CD8-positive, alpha-beta memory T cell (primary cell): ENCODE data around the gene SEBOX. TPM values are rescaled to one million over a fixed set of nuclear protein-coding genes. Genes with fewer than 3 reads are reported as not detected.
A peak's percentile ranks its signal among the peaks of the same experiment; 100 is the strongest.

Experiments
- CTCF ChIA-PET: fragments of 350-600 bp; sonication (Branson Sonifier 250); formaldehyde crosslinking; loops from one replicate; lab custom pipeline; 2021; ENCODE audit warnings: antibody characterized with exemption; lab: Charles Lee
- POLR2A ChIA-PET: fragments of 350-600 bp; sonication (Branson Sonifier 250); formaldehyde crosslinking; loops from one replicate; lab custom pipeline; 2021; ENCODE audit warnings: antibody characterized with exemption; lab: Charles Lee
- DNase-seq, 5 donors: peaks; one replicate each; pipeline versions ENCODE4 v3.0.0 to v3.0.0-alpha.2; 2020 to 2022; ENCODE audit warnings: mixed read lengths in 1 of 5
- H3K27ac ChIP-seq: one replicate; pipeline ENCODE4 v1.7.0; 2013; ENCODE audit warnings: low read depth, mild to moderate bottlenecking, low read length, moderate library complexity
- H3K27me3 ChIP-seq: 2 replicates; pipeline ENCODE4 v1.7.0; 2013; ENCODE audit warnings: low read length, mild to moderate bottlenecking; ENCODE audit not compliant: insufficient read depth, poor library complexity, severe bottlenecking
- H3K36me3 ChIP-seq: 2 replicates; pipeline ENCODE4 v1.7.0; 2013; ENCODE audit warnings: mild to moderate bottlenecking, low read length, moderate library complexity; ENCODE audit not compliant: insufficient read depth
- H3K4me1 ChIP-seq: 2 replicates; pipeline ENCODE4 v1.7.0; 2013; ENCODE audit warnings: mild to moderate bottlenecking, low read length, moderate library complexity; ENCODE audit not compliant: insufficient read depth
- H3K4me3 ChIP-seq: 2 replicates; pipeline ENCODE4 v1.7.0; 2013; ENCODE audit warnings: mild to moderate bottlenecking, low read length
- H3K9me3 ChIP-seq: 2 replicates; pipeline ENCODE4 v1.7.0; 2013; ENCODE audit warnings: mild to moderate bottlenecking, low read length
- H3K27ac Mint-ChIP-seq, 8 donors: one replicate each; pipeline ENCODE4 v1.8.0; 2020 to 2021; ENCODE audit warnings: mixed read lengths in 8 of 8, mild to moderate bottlenecking in 6 of 8, inconsistent platforms in 3 of 8, moderate library complexity in 3 of 8
- H3K27me3 Mint-ChIP-seq, 2 donors: one replicate each; pipeline ENCODE4 v1.8.0; 2020 to 2021; ENCODE audit warnings: mixed read lengths in 2 of 2, mild to moderate bottlenecking in 1 of 2, moderate library complexity in 1 of 2
- H3K36me3 Mint-ChIP-seq, 3 donors: one replicate each; pipeline ENCODE4 v1.8.0; 2020 to 2021; ENCODE audit warnings: mixed read lengths in 3 of 3, inconsistent platforms in 1 of 3, mild to moderate bottlenecking in 1 of 3
- H3K4me1 Mint-ChIP-seq, 3 donors: one replicate each; pipeline ENCODE4 v1.8.0; 2020 to 2021; ENCODE audit warnings: mixed read lengths in 3 of 3, inconsistent platforms in 1 of 3, mild to moderate bottlenecking in 1 of 3
- H3K4me3 Mint-ChIP-seq, 7 donors: one replicate each; pipeline ENCODE4 v1.8.0; 2020 to 2021; ENCODE audit warnings: mixed read lengths in 7 of 7, mild to moderate bottlenecking in 6 of 7, moderate library complexity in 4 of 7, inconsistent platforms in 2 of 7
- H3K9me3 Mint-ChIP-seq, 5 donors: one replicate each; pipeline ENCODE4 v1.8.0; 2020 to 2022; ENCODE audit warnings: mixed read lengths in 5 of 5, mild to moderate bottlenecking in 3 of 5, moderate library complexity in 2 of 5, inconsistent platforms in 1 of 5
- polyA plus RNA-seq: library from polyadenylated mRNA; unstranded; fragments of 300-500 nt; fragmentation: Illumina TruSeq; gene quantifications from one replicate; pipeline ENCODE4 v1.2.3, GENCODE V29; 2021
- total RNA-seq, 2 experiments: library from RNA; stranded (reverse); gene quantifications; one replicate each; pipeline ENCODE4 v1.2.3, GENCODE V29; 2021

Gene SEBOX
- total and polyA plus RNA-seq, 3 experiments from 2014 or later, result not detected

- Mint-ChIP-seq H3K9me3 (no peaks in the 10 kb centered on the region), H3K4me1 (peaks cover 21 to 41% (median 25%) of the 10 kb centered on the region in 3 donors), H3K27ac (peak overlapping the region; percentile 50 to 92 (median 77)), H3K27me3 (no peaks in the 10 kb centered on the region), H3K4me3 (peak overlapping the region; percentile 90 to 95 (median 94)), H3K36me3 (peaks cover 0 to 33% (median 4%) of the 10 kb centered on the region in 3 donors)
- CTCF ChIA-PET, result interaction anchor here (0.8 to 1.3 kb wide), 4 partner anchors 13 to 49 kb away, joined by 3 to 6 read pairs (median 4); partner anchors contain the start of genes IFT20, POLDIP2, SARM1 and TNFAIP1
- Histone ChIP-seq H3K27ac (peak overlapping the region; percentile 31), H3K9me3 (no peaks in the 10 kb centered on the region), H3K4me3 (peak overlapping the region; percentile 96), H3K36me3 (no peaks in the 10 kb centered on the region), H3K27me3 (no peaks in the 10 kb centered on the region), H3K4me1 (peaks cover 19% of the 10 kb centered on the region)
- POLR2A ChIA-PET, result interaction anchor here (0.5 to 3.9 kb wide), 5 partner anchors 13 to 565 kb away, joined by 3 to 15 read pairs (median 8); partner anchors contain the start of genes IFT20, POLDIP2, SARM1 and TNFAIP1
- DNase-seq, result peak; percentile 42 to 76 (median 49)
Observed at GRCh38 chr17:28384281-28385036, 19.5 kb upstream of the SEBOX start.

DNA sequence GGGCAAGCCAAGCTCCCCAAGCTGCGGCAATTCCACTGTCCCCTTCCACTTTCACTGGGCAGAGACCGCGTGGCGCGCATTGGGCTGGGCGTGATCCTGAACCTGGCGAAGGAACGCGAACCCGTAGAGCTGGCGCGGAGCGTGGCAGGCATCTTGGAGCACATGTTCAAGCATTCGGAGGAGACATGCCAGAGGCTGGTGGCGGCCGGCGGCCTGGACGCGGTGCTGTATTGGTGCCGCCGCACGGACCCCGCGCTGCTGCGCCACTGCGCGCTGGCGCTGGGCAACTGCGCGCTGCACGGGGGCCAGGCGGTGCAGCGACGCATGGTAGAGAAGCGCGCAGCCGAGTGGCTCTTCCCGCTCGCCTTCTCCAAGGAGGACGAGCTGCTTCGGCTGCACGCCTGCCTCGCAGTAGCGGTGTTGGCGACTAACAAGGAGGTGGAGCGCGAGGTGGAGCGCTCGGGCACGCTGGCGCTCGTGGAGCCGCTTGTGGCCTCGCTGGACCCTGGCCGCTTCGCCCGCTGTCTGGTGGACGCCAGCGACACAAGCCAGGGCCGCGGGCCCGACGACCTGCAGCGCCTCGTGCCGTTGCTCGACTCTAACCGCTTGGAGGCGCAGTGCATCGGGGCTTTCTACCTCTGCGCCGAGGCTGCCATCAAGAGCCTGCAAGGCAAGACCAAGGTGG lies 16.3 kb upstream of the SEBOX start:
- no peaks in the 10 kb centered on the region for H3K27me3 ChIP-seq
- peaks cover 0 to 15% (median 8%) of the 10 kb centered on the region in 3 donors for H3K36me3 Mint-ChIP-seq
- peak overlapping the region in 4 of 7 donors; percentile 7 to 79 (median 35) for H3K4me3 Mint-ChIP-seq

GRCh38 chr17:28379814-28380801 lies 15.1 kb upstream of the SEBOX start:
- CTCF ChIA-PET, result interaction anchor here (1.3 kb wide), 1 partner anchor 36 kb away, joined by 3 read pairs; no protein-coding TSS in a partner anchor
- DNase-seq, result no peak
- peak overlapping the region in 4 of 8 donors; percentile 10 to 69 (median 33) for H3K27ac Mint-ChIP-seq
- peak overlapping the region in 3 of 7 donors; percentile 6 to 55 (median 18) for H3K4me3 Mint-ChIP-seq
- no peaks in the 10 kb centered on the region for H3K27me3 Mint-ChIP-seq
- peaks cover 0 to 14% (median 8%) of the 10 kb centered on the region in 3 donors for H3K36me3 Mint-ChIP-seq
- H3K9me3 Mint-ChIP-seq, result no peaks in the 10 kb centered on the region
- Histone ChIP-seq H3K36me3 (no peaks in the 10 kb centered on the region), H3K27me3 (no peaks in the 10 kb centered on the region), H3K4me1 (peaks cover 9% of the 10 kb centered on the region), H3K9me3 (no peaks in the 10 kb centered on the region), H3K4me3 (no peak overlapping the region), H3K27ac (no peak overlapping the region)
- H3K4me1 Mint-ChIP-seq, result peaks cover 8 to 23% (median 17%) of the 10 kb centered on the region in 3 donors
- POLR2A ChIA-PET, result no interaction called here

More for the DNA sequence above, 16.3 kb upstream of the SEBOX start:
- no peaks in the 10 kb centered on the region for H3K36me3 ChIP-seq
- ChIA-PET CTCF (interaction anchor here (1.5 kb wide), 1 partner anchor 24 kb away, joined by 6 read pairs; the partner anchor contains the start of gene POLDIP2), POLR2A (no interaction called here)
- no peaks in the 10 kb centered on the region for H3K9me3 ChIP-seq
- H3K27ac ChIP-seq, result no peak overlapping the region
- no peak for DNase-seq
- Mint-ChIP-seq H3K27me3 (no peaks in the 10 kb centered on the region), H3K9me3 (no peaks in the 10 kb centered on the region), H3K4me1 (peaks cover 16 to 35% (median 23%) of the 10 kb centered on the region in 3 donors), H3K27ac (no peak overlapping the region)
- peaks cover 19% of the 10 kb centered on the region for H3K4me1 ChIP-seq
- H3K4me3 ChIP-seq, result no peak overlapping the region

GRCh38 chr17:28372945-28373274 lies 7.9 kb upstream of the SEBOX start:
- Mint-ChIP-seq H3K27me3 (no peaks in the 10 kb centered on the region), H3K36me3 (peaks cover 0 to 7% (median 0%) of the 10 kb centered on the region in 3 donors), H3K9me3 (no peaks in the 10 kb centered on the region), H3K4me3 (peak overlapping the region; percentile 60 to 87 (median 77)), H3K4me1 (peaks cover 11 to 25% (median 23%) of the 10 kb centered on the region in 3 donors), H3K27ac (peak overlapping the region in 6 of 8 donors; percentile 59 to 92 (median 75))
- Histone ChIP-seq H3K27ac (no peak overlapping the region), H3K36me3 (no peaks in the 10 kb centered on the region), H3K9me3 (no peaks in the 10 kb centered on the region), H3K27me3 (no peaks in the 10 kb centered on the region), H3K4me3 (peak overlapping the region; percentile 55), H3K4me1 (peaks cover 22% of the 10 kb centered on the region)
- DNase-seq, result no peak
- ChIA-PET CTCF (interaction anchor here (0.6 to 1.3 kb wide), 2 partner anchors 8 to 37 kb away, joined by 3 to 4 read pairs; partner anchors contain the start of genes SEBOX and TNFAIP1), POLR2A (interaction anchor here (2.4 kb wide), 1 partner anchor 38 kb away, joined by 9 read pairs; the partner anchor contains the start of genes IFT20 and TNFAIP1)

DNA sequence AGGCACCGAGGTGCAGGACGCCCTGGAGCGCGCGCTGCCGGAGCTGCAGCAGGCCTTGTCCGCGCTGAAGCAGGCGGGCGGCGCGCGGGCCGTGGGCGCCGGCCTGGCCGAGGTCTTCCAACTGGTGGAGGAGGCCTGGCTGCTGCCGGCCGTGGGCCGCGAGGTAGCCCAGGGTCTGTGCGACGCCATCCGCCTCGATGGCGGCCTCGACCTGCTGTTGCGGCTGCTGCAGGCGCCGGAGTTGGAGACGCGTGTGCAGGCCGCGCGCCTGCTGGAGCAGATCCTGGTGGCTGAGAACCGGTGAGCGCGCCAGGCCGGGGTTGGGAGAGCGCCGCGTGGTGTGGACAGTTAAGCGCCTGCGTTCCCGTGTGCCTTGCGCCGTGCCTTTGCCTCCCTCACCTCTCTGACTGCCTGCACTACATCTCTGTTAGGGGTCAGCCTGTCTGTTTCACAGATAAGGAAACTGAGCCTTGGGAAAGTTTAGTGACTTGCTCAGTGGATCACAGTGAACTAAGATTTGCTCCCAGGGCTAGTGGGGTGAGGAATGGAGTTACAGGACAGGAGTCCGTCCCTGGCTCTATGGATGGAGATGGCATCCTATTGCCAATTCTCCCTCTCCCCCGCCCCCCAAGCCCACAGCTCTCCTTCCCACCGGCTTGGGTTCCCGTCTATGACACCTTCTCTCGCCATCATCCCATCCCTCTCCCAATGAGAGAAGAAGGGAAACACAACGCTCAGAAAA lies 7.4 kb upstream of the SEBOX start:
- Histone ChIP-seq H3K27me3 (no peaks in the 10 kb centered on the region), H3K4me3 (peak overlapping the region; percentile 70), H3K4me1 (peaks cover 22% of the 10 kb centered on the region), H3K9me3 (no peaks in the 10 kb centered on the region), H3K27ac (peak overlapping the region; percentile 75), H3K36me3 (no peaks in the 10 kb centered on the region)
- peak overlapping the region in 7 of 8 donors; percentile 59 to 86 (median 71) for H3K27ac Mint-ChIP-seq
- DNase-seq, result no peak
- H3K9me3 Mint-ChIP-seq, result no peaks in the 10 kb centered on the region
- peaks cover 0 to 7% (median 0%) of the 10 kb centered on the region in 3 donors for H3K36me3 Mint-ChIP-seq
- H3K27me3 Mint-ChIP-seq, result no peaks in the 10 kb centered on the region
- H3K4me3 Mint-ChIP-seq, result peak overlapping the region; percentile 69 to 91 (median 78)
- ChIA-PET CTCF (interaction anchor here (1.3 kb wide), 1 partner anchor 7 kb away, joined by 4 read pairs; the partner anchor contains the start of gene SEBOX), POLR2A (interaction anchor here (2.3 to 2.4 kb wide), 2 partner anchors 12 to 37 kb away, joined by 9 read pairs; partner anchors contain the start of genes IFT20 and TNFAIP1)
- peaks cover 11 to 25% (median 23%) of the 10 kb centered on the region in 3 donors for H3K4me1 Mint-ChIP-seq

GRCh38 chr17:28371245-28372202 lies 6.5 kb upstream of the SEBOX start, which contains the start of gene SARM1:
SARM1 (plus strand) TSS chr17:28371694; CDS start chr17:28372033, 339 bp downstream.
- H3K36me3 Mint-ChIP-seq, result peaks cover 0 to 5% (median 0%) of the 10 kb centered on the region in 3 donors
- POLR2A ChIA-PET, result interaction anchor here (2.2 to 2.4 kb wide), 3 partner anchors 13 to 36 kb away, joined by 8 to 9 read pairs (median 9); partner anchors contain the start of genes IFT20, POLDIP2 and TNFAIP1
- H3K9me3 ChIP-seq, result no peaks in the 10 kb centered on the region
- peak; percentile 70 to 88 (median 78) for DNase-seq
- H3K27ac ChIP-seq, result peak within 1 kb of the TSS; percentile 75
- peaks cover 22% of the 10 kb centered on the region for H3K4me1 ChIP-seq
- H3K27me3 Mint-ChIP-seq, result no peaks in the 10 kb centered on the region
- peak within 1 kb of the TSS; percentile 65 to 99 (median 96) for H3K27ac Mint-ChIP-seq
- peaks cover 11 to 25% (median 23%) of the 10 kb centered on the region in 3 donors for H3K4me1 Mint-ChIP-seq
- H3K36me3 ChIP-seq, result no peaks in the 10 kb centered on the region
- H3K4me3 ChIP-seq, result peak within 1 kb of the TSS; percentile 70
- CTCF ChIA-PET, result interaction anchor here (1.4 kb wide), 1 partner anchor 13 kb away, joined by 6 read pairs; no protein-coding TSS in a partner anchor
- no peaks in the 10 kb centered on the region for H3K27me3 ChIP-seq
- H3K9me3 Mint-ChIP-seq, result no peaks in the 10 kb centered on the region
- peak within 1 kb of the TSS; percentile 88 to 97 (median 93) for H3K4me3 Mint-ChIP-seq
